ENCODE measurements around the gene CATSPER1. TPM values are rescaled to one million over a fixed set of nuclear protein-coding genes. Genes with fewer than 3 reads are reported as not detected.

The CATSPER1 gene
- total and polyA plus RNA-seq, 2 of the 13 experiments (the other 11 are each of a cell fraction or from before 2014, with no cell fraction given): 0.17 TPM; not detected in 1

DNA sequence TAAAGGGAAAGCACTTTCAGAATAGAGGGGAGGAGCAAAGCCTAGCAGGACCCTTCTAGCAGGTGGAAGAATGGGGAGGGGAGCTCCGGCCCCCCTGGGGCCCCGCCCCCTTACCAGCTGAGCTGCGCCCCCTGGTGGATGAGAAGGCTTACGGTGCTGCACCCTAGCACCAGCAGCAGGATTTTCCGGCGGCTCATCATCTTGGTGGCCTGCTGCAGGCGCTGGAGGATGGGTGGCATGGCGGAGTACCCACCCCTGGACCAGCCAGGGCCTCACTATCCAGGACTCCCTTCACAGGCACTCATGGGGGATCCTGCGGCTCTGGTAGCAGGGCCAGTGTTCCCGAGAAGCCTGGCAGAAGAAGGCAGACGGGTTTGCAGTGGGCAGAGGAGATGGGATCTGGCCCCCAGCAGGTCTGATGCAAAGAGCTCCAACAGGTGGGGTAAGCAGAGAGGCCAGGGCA lies 18.9 kb upstream of the CATSPER1 start (continued):
- TF ChIP-seq, protein P1, sequence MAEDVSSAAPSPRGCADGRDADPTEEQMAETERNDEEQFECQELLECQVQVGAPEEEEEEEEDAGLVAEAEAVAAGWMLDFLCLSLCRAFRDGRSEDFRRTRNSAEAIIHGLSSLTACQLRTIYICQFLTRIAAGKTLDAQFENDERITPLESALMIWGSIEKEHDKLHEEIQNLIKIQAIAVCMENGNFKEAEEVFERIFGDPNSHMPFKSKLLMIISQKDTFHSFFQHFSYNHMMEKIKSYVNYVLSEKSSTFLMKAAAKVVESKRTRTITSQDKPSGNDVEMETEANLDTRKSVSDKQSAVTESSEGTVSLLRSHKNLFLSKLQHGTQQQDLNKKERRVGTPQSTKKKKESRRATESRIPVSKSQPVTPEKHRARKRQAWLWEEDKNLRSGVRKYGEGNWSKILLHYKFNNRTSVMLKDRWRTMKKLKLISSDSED (CRISPR knock-in tag; IDR thresholded peaks at IDR 0.05): no peak
- TF ChIP-seq MAF1 (CRISPR knock-in tag; IDR thresholded peaks at IDR 0.05; ENCODE audit: borderline replicate concordance): no peak
- peak; percentile 62 for TF ChIP-seq YY1 (IDR thresholded peaks at IDR 0.05; ENCODE audit: insufficient read depth, insufficient replicate concordance, low read depth, low read length)
- no peak for TF ChIP-seq HHEX (CRISPR knock-in tag; IDR thresholded peaks at IDR 0.05)
- no peak for TF ChIP-seq SETDB1 (CRISPR knock-in tag; IDR thresholded peaks at IDR 0.05; ENCODE audit: borderline replicate concordance)
- peak; percentile 24; the same call in 1 of the 2 replicates for TF ChIP-seq ELF1 (CRISPR knock-in tag; IDR thresholded peaks at IDR 0.05)
- TF ChIP-seq, protein P2, sequence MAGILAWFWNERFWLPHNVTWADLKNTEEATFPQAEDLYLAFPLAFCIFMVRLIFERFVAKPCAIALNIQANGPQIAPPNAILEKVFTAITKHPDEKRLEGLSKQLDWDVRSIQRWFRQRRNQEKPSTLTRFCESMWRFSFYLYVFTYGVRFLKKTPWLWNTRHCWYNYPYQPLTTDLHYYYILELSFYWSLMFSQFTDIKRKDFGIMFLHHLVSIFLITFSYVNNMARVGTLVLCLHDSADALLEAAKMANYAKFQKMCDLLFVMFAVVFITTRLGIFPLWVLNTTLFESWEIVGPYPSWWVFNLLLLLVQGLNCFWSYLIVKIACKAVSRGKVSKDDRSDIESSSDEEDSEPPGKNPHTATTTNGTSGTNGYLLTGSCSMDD (CRISPR knock-in tag; IDR thresholded peaks at IDR 0.05): no peak
- TF ChIP-seq ZNF430 (CRISPR knock-in tag; IDR thresholded peaks at IDR 0.05): no peak
- TF ChIP-seq HNRNPUL1 (IDR thresholded peaks at IDR 0.05; ENCODE audit: low read depth, low read length): no peak
- no peak for TF ChIP-seq ZNF749 (CRISPR knock-in tag; IDR thresholded peaks at IDR 0.05; ENCODE audit: borderline replicate concordance)
- peak; percentile 31; the same call in 1 of the 2 replicates for TF ChIP-seq ZFX (CRISPR knock-in tag; IDR thresholded peaks at IDR 0.05; ENCODE audit: low read depth)
- TF ChIP-seq, protein P3, sequence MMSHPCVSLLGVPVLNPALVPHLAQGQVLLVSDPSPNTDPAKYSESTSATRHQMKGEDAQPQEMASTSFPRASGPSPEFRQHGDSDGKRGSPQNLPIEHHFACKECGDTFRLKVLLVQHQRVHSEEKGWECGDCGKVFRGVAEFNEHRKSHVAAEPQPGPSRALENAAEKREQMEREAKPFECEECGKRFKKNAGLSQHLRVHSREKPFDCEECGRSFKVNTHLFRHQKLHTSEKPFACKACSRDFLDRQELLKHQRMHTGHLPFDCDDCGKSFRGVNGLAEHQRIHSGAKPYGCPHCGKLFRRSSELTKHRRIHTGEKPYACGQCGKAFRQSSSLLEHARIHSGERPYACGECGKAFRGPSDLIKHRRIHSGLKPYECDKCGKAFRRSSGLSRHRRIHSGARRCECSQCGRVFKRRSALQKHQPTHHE (CRISPR knock-in tag; IDR thresholded peaks at IDR 0.05; ENCODE audit: borderline replicate concordance): no peak
- no peak for TF ChIP-seq ZNF326 (CRISPR knock-in tag; IDR thresholded peaks at IDR 0.05; ENCODE audit: borderline replicate concordance)
- TF ChIP-seq SP1 (IDR thresholded peaks at IDR 0.05): no peak
- TF ChIP-seq SP1 (CRISPR knock-in tag; IDR thresholded peaks at IDR 0.05): peak; percentile 95
- TF ChIP-seq HNRNPL (IDR thresholded peaks at IDR 0.05; ENCODE audit: low read depth, low read length): 0 out of 2 replicates have a peak, but pooled peaks have one; percentile 63
- no peak for TF ChIP-seq BRD4 (CRISPR knock-in tag; IDR thresholded peaks at IDR 0.05)
- TF ChIP-seq, protein P4, sequence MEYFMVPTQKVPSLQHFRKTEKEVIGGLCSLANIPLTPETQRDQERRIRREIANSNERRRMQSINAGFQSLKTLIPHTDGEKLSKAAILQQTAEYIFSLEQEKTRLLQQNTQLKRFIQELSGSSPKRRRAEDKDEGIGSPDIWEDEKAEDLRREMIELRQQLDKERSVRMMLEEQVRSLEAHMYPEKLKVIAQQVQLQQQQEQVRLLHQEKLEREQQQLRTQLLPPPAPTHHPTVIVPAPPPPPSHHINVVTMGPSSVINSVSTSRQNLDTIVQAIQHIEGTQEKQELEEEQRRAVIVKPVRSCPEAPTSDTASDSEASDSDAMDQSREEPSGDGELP (IDR thresholded peaks at IDR 0.05; ENCODE audit: borderline replicate concordance, low read depth): peak; percentile 89
- no peak for TF ChIP-seq REPIN1 (CRISPR knock-in tag; IDR thresholded peaks at IDR 0.05; ENCODE audit: borderline replicate concordance, low read depth)
- TF ChIP-seq JARID2 (CRISPR knock-in tag; IDR thresholded peaks at IDR 0.05; ENCODE audit: insufficient replicate concordance): no peak
- TF ChIP-seq SP5 (CRISPR knock-in tag; IDR thresholded peaks at IDR 0.05; ENCODE audit: borderline replicate concordance, low read depth): peak; percentile 76
- no peak for TF ChIP-seq PITX1 (CRISPR knock-in tag; IDR thresholded peaks at IDR 0.05)
- no peak for TF ChIP-seq XBP1 (CRISPR knock-in tag; IDR thresholded peaks at IDR 0.05)
- no peak for TF ChIP-seq SOX13 (IDR thresholded peaks at IDR 0.05)
- 0 out of 4 replicates have a peak, but pooled peaks of 1 of the 2 experiments have one; percentile 18 for TF ChIP-seq SOX13 (CRISPR knock-in tag; conservative IDR thresholded peaks at IDR 0.05 in 1 of 2, IDR thresholded peaks at IDR 0.05 in 1 of 2)
- TF ChIP-seq, protein P5, sequence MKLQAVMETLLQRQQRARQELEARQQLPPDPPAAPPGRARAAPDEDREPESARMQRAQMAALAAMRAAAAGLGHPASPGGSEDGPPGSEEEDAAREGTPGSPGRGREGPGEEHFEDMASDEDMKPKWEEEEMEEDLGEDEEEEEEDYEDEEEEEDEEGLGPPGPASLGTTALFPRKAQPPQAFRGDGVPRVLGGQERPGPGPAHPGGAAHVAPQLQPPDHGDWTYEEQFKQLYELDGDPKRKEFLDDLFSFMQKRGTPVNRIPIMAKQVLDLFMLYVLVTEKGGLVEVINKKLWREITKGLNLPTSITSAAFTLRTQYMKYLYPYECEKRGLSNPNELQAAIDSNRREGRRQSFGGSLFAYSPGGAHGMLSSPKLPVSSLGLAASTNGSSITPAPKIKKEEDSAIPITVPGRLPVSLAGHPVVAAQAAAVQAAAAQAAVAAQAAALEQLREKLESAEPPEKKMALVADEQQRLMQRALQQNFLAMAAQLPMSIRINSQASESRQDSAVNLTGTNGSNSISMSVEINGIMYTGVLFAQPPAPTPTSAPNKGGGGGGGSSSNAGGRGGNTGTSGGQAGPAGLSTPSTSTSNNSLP (IDR thresholded peaks at IDR 0.05; ENCODE audit: low read depth, low read length): 0 out of 2 replicates have a peak, but pooled peaks have one; percentile 18
